Measurements from ENCODE around the gene DNAJB2. TPM values are rescaled to one million over a fixed set of nuclear protein-coding genes. Genes with fewer than 3 reads are reported as not detected.

The DNAJB2 gene
- total and polyA plus RNA-seq, 2 of the 8 experiments (the other 6 are each of a cell fraction or from before 2014, with no cell fraction given), result 21.0 to 26.3 TPM

DNA sequence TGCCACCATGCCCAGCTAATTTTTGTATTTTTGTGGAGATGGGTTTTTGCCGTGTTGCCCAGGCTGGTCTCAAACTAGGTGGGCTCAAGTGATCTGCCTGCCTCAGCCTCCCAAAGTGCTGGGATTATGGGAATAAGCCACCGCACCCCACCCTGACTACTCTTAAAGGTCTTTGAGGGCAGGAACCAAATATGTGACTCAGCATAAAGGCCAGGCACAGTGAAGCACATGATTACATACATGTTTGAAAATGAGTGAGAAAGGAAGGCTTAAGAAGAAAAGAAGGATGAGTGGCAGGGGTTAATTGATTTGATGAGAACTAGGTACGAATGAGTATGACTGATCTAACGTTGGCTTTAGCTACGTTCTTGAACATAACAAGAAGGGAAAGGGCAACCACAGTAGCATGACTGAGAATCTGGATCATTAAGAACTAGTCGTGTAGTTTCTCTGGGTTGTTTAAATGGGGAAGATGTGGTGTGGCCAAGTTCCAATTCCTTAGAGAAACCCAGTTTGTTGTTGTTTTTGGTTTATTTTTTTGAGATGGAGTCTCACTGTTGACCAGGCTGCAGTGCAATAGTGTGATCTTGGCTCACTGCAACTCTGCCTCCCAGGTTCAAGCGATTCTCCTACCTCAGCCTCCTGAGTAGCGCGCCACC, 46.6 kb downstream of the DNAJB2 start:
- Histone ChIP-seq H3K4ac (replicated peaks; ENCODE audit: insufficient read length, low read depth, low read length) (no peak overlapping the region), H3K18ac (ENCODE audit: extremely low read depth, low read length) (no peak overlapping the region), H2AK5ac (ENCODE audit: low read depth, low read length) (no peak overlapping the region), H3K9ac (replicated peaks in 1 of 4; ENCODE audit: extremely low read depth in 1 of 4, low read depth in 3 of 4, low read length in 3 of 4) (no peak overlapping the region), H3K14ac (ENCODE audit: insufficient read length) (no peak overlapping the region), H2BK12ac (ENCODE audit: low read depth, low read length) (no peak overlapping the region), H3K4me2 (ENCODE audit: insufficient read depth in 1 of 2, low read depth in 2 of 2, low read length in 2 of 2) (no peak overlapping the region), H3K9me3 (ENCODE audit: insufficient read depth in 2 of 2, low read depth in 1 of 2, low read length in 1 of 2) (no peaks in the 10 kb centered on the region), H3K56ac (replicated peaks; ENCODE audit: insufficient read length, low read depth, low read length) (no peak overlapping the region), H3K23me2 (ENCODE audit: low read depth, low read length) (no peaks in the 10 kb centered on the region), H2BK5ac (ENCODE audit: low read depth, low read length) (no peak overlapping the region), H3K79me2 (ENCODE audit: control insufficient read depth in 1 of 2, insufficient read depth in 2 of 2, low read length in 2 of 2) (no peaks in the 10 kb centered on the region), H3K4me3 (ENCODE audit: extremely low read depth in 1 of 4, insufficient read depth in 2 of 4, low read depth in 3 of 4, low read length in 4 of 4) (no peak overlapping the region), H4K5ac (ENCODE audit: insufficient read length, low read depth, low read length) (no peak overlapping the region), H3K27me3 (replicated peaks in 1 of 4; ENCODE audit: control insufficient read depth in 3 of 4, extremely low read depth in 1 of 4, insufficient read depth in 3 of 4, low read length in 3 of 4) (peaks cover 0 to 12% (median 4%) of the 10 kb centered on the region in 4 experiments; a peak in 4 of 7 replicates), H2AFZ (ENCODE audit: low read length) (no peak overlapping the region), H3K36me3 (ENCODE audit: control insufficient read depth in 2 of 4, insufficient read depth in 4 of 4, low read length in 3 of 4) (no peaks in the 10 kb centered on the region), H2BK15ac (ENCODE audit: low read length) (no peak overlapping the region), H2BK120ac (replicated peaks; ENCODE audit: low read depth, low read length) (no peak overlapping the region), H2BK20ac (ENCODE audit: low read length) (no peak overlapping the region), H4K8ac (ENCODE audit: extremely low read depth, insufficient read depth, low read length) (no peak overlapping the region), H4K20me1 (replicated peaks in 1 of 2; ENCODE audit: control insufficient read depth in 1 of 2, insufficient read depth in 2 of 2, low read length in 2 of 2) (no peaks in the 10 kb centered on the region), H3K4me1 (replicated peaks in 1 of 4; ENCODE audit: control insufficient read depth in 3 of 4, insufficient read depth in 4 of 4, low read length in 3 of 4) (no peaks in the 10 kb centered on the region), H4K91ac (replicated peaks; ENCODE audit: insufficient read length, low read length) (no peak overlapping the region), H3K79me1 (ENCODE audit: low read depth, low read length) (no peaks in the 10 kb centered on the region), H3K23ac (ENCODE audit: insufficient read length) (no peak overlapping the region), H3K27ac (ENCODE audit: low read depth, low read length) (no peak overlapping the region)
- FAIRE-seq (no peak), DNase-seq (ENCODE audit: low read depth in 1 of 2, low spot score in 2 of 2) (no peak)
- 88% methylated on average over 9 of the region's 9 CpGs; no CpG with 5 or more reads in 1 of the 2 experiments for WGBS, 2 experiments (ENCODE audit: extremely low coverage in 1 of 2, insufficient coverage in 1 of 2, insufficient read length in 1 of 2, insufficient replicate concordance in 2 of 2, low coverage in 1 of 2, low lambda C conversion rate in 2 of 2, missing lambda C conversion rate in 1 of 2)
- POLR2A ChIA-PET (ENCODE audit: partially characterized antibody), result no interaction called here
- CTCF ChIA-PET (ENCODE audit: partially characterized antibody), result interaction anchor here (0.7 to 1.6 kb wide), 6 partner anchors 9 to 205 kb away, joined by 3 to 4 read pairs (median 3); no protein-coding TSS in a partner anchor
- TF ChIP-seq SIN3A (conservative IDR thresholded peaks at IDR 0.05 in 1 of 2, IDR thresholded peaks at IDR 0.05 in 1 of 2; ENCODE audit: low read depth in 1 of 2, low read length in 2 of 2), result no peak
- no peak for TF ChIP-seq JUND (IDR thresholded peaks at IDR 0.05; ENCODE audit: low read length)
- TF ChIP-seq JUN (IDR thresholded peaks at IDR 0.05; ENCODE audit: low read depth, low read length), result no peak
- TF ChIP-seq POU5F1 (IDR thresholded peaks at IDR 0.05; ENCODE audit: low read depth, low read length), result no peak
- TF ChIP-seq PHF8 (conservative IDR thresholded peaks at IDR 0.05; ENCODE audit: low read depth, low read length), result no peak
- TF ChIP-seq CBX5 (IDR thresholded peaks at IDR 0.05; ENCODE audit: low read depth, low read length), result no peak
- no peak for TF ChIP-seq CTBP2 (IDR thresholded peaks at IDR 0.05; ENCODE audit: borderline replicate concordance, insufficient read depth, insufficient read length, low read length)
- TF ChIP-seq KDM1A (IDR thresholded peaks at IDR 0.05; ENCODE audit: borderline replicate concordance, low read length), result no peak
- TF ChIP-seq CBX8 (IDR thresholded peaks at IDR 0.05; ENCODE audit: borderline replicate concordance, low read depth, low read length), result no peak
- no peak for TF ChIP-seq HDAC2 (IDR thresholded peaks at IDR 0.05; ENCODE audit: borderline replicate concordance in 1 of 2, low read depth in 2 of 2, low read length in 2 of 2)
- TF ChIP-seq YY1 (IDR thresholded peaks at IDR 0.05; ENCODE audit: low read depth, low read length), result no peak
- no peak for TF ChIP-seq GABPA (IDR thresholded peaks at IDR 0.05; ENCODE audit: borderline replicate concordance, insufficient read depth, low read length)

Data from H1 (cell line).